NCI-H446 (cell line): Measurements from ENCODE around the gene RNF144B.
"Not testable (repeated sequence)": the region's sequence is repeated elsewhere in the genome, so short reads cannot be mapped to it uniquely, and the experiment has no call there.

ENCODE experiments used
- DNase-seq, 2 experiments: peaks; one replicate each; lab custom pipeline; 2025; lab: John Stamatoyannopoulos, UW

RNF144B gene

GRCh38 chr6:18409602-18410001 is 22.5 kb downstream of the RNF144B start:
- DNase-seq, result not testable (repeated sequence)

- DNase-seq, result no peak
Measured at GRCh38 chr6:18410412-18410811, 23.3 kb downstream of the RNF144B start.

GRCh38 chr6:18412068-18412467 is 24.9 kb downstream of the RNF144B start:
- DNase-seq, result no peak

GRCh38 chr6:18412644-18413043 is 25.5 kb downstream of the RNF144B start:
- no peak for DNase-seq

GRCh38 chr6:18413381-18413780 is 26.2 kb downstream of the RNF144B start:
- no peak for DNase-seq

- DNase-seq, result no peak
Measured at GRCh38 chr6:18414116-18414515, 27.0 kb downstream of the RNF144B start.

- no peak for DNase-seq
Measured at GRCh38 chr6:18415207-18415606, 28.1 kb downstream of the RNF144B start.

GRCh38 chr6:18415671-18416340 is 28.7 kb downstream of the RNF144B start:
- no peak for DNase-seq

GRCh38 chr6:18416341-18416679 is 29.2 kb downstream of the RNF144B start:
- DNase-seq, result no peak

GRCh38 chr6:18420328-18420727 is 33.2 kb downstream of the RNF144B start:
- no peak for DNase-seq

- DNase-seq, result no peak
Measured at GRCh38 chr6:18422136-18422535, 35.0 kb downstream of the RNF144B start.

- DNase-seq, result no peak
Measured at GRCh38 chr6:18423426-18423825, 36.3 kb downstream of the RNF144B start.

GRCh38 chr6:18424201-18424600 is 37.1 kb downstream of the RNF144B start:
- DNase-seq, result no peak

- DNase-seq, result no peak
Measured at GRCh38 chr6:18425218-18425617, 38.1 kb downstream of the RNF144B start.

- no peak for DNase-seq
Measured at GRCh38 chr6:18427296-18427695, 40.1 kb downstream of the RNF144B start.

GRCh38 chr6:18429655-18430297 is 42.6 kb downstream of the RNF144B start:
- no peak for DNase-seq

- DNase-seq, result no peak
Measured at GRCh38 chr6:18431581-18431980, 44.4 kb downstream of the RNF144B start.

- DNase-seq, result no peak
Measured at GRCh38 chr6:18432180-18432579, 45.0 kb downstream of the RNF144B start.

GRCh38 chr6:18432619-18433018 is 45.5 kb downstream of the RNF144B start:
- no peak for DNase-seq

- no peak for DNase-seq
Measured at GRCh38 chr6:18433059-18433458, 45.9 kb downstream of the RNF144B start.

- no peak for DNase-seq
Measured at GRCh38 chr6:18436341-18436740, 49.2 kb downstream of the RNF144B start.

GRCh38 chr6:18439581-18439980 is 52.4 kb downstream of the RNF144B start:
- no peak for DNase-seq

GRCh38 chr6:18441251-18441979 is 54.3 kb downstream of the RNF144B start:
- no peak for DNase-seq
